Measurements from ENCODE around the gene EXOSC10.

- TF ChIP-seq SP1 (IDR thresholded peaks at IDR 0.05) = no peak
- no peak for TF ChIP-seq L3MBTL2 (conservative IDR thresholded peaks at IDR 0.05)
- TF ChIP-seq CTBP1 (IDR thresholded peaks at IDR 0.05; ENCODE audit: borderline replicate concordance) = no peak
- TF ChIP-seq ELF4 (IDR thresholded peaks at IDR 0.05) = no peak
These were observed 30.7 kb upstream of the EXOSC10 start for GRCh38 chr1:11130406-11130805.

All from HEK293T (cell line).